ENCODE data around the gene IFNGR1.

GRCh38 chr6:137166247-137167098, 52.7 kb downstream of the IFNGR1 start:
- TF ChIP-seq CTCF (IDR thresholded peaks at IDR 0.05) (no peak), POLR2A (IDR thresholded peaks at IDR 0.05) (no peak)

All from right lobe of liver (tissue), 4 donors.